Measurements from ENCODE around the gene DHX34. TPM values are rescaled to one million over a fixed set of nuclear protein-coding genes. Genes with fewer than 3 reads are reported as not detected.
A peak's percentile ranks its signal among the peaks of the same experiment; 100 is the strongest.
"Not testable (repeated sequence)": the region's sequence is repeated elsewhere in the genome, so short reads cannot be mapped to it uniquely, and the experiment has no call there.

DHX34 gene
- total RNA-seq, 1 experiment from 2014 or later: 10.4 TPM

GRCh38 chr19:47323872-47324271 is 25.2 kb upstream of the DHX34 start:
- DNase-seq (ENCODE audit: low spot score): no peak

GRCh38 chr19:47324502-47324901 is 24.6 kb upstream of the DHX34 start:
- DNase-seq (ENCODE audit: low spot score): no peak

GRCh38 chr19:47330466-47330869 is 18.6 kb upstream of the DHX34 start:
- DNase-seq (ENCODE audit: low spot score): no peak

GRCh38 chr19:47331490-47331889 is 17.6 kb upstream of the DHX34 start:
- no peak for DNase-seq (ENCODE audit: low spot score)

DNA sequence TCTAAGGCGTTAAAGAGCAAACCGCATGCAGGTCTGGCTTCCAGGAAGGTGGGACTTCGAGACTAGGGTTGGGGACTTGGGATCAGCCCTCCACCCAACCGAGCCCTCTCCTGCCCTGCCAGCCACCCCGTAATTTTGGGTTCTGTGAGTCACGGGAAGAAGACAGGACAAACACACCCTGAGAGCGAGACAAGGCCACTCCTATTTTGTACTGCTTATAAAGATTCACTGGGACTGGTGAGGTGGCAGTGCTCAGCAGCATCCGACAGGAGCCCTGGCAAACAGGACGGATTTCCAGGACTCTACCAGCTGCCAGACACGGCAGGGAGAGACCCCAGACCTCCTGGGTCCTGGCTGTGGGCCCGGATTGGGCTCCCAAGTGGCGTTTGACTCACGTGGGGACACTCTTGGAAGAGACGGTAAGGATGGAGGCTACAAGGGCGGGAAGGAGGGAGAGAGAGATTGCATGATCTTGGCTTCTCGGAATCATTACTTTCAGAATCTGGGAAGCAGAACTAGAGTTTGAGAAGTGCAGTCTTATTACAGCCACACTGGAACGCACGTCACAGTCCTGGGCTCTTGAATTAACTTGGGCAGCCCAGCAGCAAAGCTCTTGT is 17.1 kb upstream of the DHX34 start, which contains the start of gene C5AR2:
C5AR2 (plus strand) TSS at position 245 of the 617 bp plus-strand sequence. CDS start 8,625 bp downstream, outside the sequence.
- DNase-seq (ENCODE audit: low spot score): no peak

GRCh38 chr19:47336765-47337718 is 12.1 kb upstream of the DHX34 start:
- not testable (repeated sequence) for DNase-seq (ENCODE audit: low spot score)

DNA sequence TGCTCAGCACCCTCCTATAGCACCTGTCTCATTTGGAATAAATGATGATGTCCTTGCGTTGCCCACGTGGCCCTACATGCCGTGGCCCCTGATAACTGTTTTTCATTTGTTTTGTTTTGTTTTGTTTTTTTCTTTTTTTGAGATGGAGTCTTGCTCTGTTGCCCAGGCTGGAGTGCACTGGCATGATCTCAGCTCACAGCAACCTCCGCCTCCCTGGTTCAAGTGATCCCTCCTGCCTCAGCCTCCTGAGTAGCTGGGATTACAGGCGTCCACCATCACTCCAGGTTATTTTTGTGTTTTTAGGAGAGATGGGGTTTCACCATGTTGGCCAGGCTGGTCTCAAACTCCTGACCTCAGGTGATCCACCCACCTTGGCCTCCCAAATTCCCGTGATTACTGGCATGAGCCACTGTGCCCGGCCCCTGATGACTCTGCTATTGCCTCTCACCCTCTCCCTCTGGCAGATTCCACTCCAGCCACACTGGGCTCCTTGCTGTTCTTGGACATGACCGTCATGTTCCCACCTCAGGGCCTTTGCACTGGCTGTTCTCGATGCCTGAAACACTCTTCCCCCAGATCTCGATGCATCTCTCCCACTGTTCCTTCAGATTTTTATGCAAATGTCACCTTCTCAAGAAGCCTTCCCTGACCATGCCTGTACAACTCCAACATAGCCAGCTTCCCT is 9.8 kb upstream of the DHX34 start:
- DNase-seq (ENCODE audit: low spot score): no peak

DNA sequence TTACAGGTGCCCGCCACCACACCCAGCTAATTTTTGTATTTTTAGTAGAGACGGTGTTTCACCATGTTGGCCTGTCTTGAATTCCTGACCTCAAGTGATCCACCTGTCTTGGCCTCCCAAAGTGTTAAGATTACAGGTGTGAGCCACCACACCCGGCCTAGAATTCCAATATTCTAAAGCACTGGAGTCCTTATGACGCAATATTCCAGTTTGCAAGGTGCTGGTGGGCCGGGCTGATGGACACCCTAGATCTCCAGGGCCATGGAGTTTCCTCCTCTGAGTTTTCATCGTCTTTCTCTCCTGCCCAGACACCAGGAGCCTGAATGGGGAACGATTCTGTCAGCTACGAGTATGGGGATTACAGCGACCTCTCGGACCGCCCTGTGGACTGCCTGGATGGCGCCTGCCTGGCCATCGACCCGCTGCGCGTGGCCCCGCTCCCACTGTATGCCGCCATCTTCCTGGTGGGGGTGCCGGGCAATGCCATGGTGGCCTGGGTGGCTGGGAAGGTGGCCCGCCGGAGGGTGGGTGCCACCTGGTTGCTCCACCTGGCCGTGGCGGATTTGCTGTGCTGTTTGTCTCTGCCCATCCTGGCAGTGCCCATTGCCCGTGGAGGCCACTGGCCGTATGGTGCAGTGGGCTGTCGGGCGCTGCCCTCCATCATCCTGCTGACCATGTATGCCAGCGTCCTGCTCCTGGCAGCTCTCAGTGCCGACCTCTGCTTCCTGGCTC is 8.5 kb upstream of the DHX34 start:
- no peak for DNase-seq (ENCODE audit: low spot score)

GRCh38 chr19:47341734-47342133 is 7.4 kb upstream of the DHX34 start:
- no peak for DNase-seq (ENCODE audit: low spot score)

DNA sequence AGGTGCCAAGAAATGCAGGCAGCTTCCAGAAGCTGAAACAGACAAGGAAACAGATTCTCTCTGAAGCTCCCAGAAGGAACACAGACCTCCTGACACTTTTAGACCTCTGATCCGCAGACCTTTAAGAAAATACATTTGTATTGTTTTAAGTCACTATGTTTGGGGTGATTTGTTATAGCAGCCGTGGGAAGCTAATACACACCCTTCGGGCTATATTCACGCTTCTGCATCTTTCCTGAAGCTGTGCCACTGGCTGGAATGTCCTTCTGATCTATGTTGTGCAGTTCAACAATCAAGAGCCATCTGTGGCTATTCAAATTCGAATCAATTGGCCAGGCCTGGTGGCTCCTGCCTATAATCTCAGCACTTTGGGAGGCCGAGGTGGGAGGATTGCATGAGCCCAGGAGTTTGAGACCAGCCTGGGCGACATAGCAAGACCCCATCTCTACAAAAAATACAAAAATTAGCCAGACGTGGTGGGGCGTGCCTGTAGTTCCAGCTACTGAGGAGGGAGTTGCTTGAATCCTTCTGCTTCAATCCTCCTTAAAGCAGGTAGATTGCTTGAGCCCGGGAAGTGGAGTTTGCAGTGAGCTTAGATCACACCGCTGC is 5.8 kb upstream of the DHX34 start:
- no peak for DNase-seq (ENCODE audit: low spot score)

GRCh38 chr19:47344425-47344824 is 4.7 kb upstream of the DHX34 start:
- no peak for DNase-seq (ENCODE audit: low spot score)

GRCh38 chr19:47346024-47346423 is 3.1 kb upstream of the DHX34 start:
- DNase-seq (ENCODE audit: low spot score): not testable (repeated sequence)

GRCh38 chr19:47350630-47351029 is 1.5 kb downstream of the DHX34 start:
- no peak for DNase-seq (ENCODE audit: low spot score)

DNA sequence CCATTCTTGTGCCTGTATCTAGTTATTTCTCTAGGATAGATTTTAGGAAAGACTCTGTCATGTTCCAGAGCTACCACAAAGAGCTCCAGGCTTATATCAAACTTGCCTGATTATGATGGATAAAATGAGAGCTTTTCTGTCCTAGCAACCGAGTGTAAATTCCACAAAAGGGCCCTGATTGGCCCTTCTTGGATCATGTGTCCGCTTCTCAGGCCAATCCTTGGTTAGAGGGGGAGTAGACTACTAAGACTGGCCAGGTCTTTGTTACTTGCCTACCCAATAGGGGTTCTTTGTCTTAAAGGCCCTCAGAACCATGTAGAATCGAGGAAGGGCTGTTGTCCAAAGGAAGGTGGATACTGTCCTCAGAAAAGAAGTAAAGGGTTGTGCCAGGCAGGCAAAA is 2.4 kb downstream of the DHX34 start:
- DNase-seq (ENCODE audit: low spot score): peak; percentile 42

- DNase-seq (ENCODE audit: low spot score): no peak
These were observed 3.0 kb downstream of the DHX34 start for GRCh38 chr19:47352095-47352494.

DNA sequence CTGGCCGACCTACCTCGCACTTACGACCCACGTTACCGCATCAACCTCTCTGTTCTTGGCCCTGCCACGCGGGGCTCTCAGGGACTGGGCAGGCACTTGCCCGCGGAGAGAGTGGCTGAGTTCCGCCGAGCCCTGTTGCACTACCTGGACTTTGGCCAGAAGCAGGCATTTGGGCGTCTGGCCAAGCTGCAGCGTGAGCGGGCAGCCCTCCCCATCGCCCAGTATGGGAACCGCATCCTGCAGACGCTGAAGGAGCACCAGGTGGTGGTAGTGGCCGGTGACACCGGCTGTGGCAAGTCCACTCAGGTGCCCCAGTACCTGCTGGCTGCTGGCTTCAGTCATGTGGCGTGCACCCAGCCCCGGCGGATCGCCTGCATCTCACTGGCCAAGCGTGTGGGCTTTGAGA is 4.2 kb downstream of the DHX34 start:
- no peak for DNase-seq (ENCODE audit: low spot score)

DNA sequence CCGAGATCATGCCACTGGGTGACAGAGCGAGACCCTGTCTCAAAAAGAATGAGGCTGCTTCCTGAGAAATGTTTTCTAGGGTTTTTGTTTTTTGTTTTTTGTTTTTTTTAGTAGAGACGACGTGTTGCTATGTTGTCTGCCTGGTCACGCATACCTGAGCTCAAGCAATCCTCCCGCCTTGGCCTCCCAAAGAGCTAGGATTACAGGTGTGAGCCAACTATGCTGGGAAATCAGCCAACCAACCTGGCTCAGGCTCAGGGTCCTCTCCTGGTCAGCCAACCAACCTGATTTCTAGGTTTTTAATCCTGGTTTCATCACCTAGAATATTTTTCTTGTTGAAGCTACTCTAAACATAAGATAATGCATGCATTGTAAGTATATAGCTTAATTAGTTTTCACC is 7.8 kb downstream of the DHX34 start:
- no peak for DNase-seq (ENCODE audit: low spot score)

DNA sequence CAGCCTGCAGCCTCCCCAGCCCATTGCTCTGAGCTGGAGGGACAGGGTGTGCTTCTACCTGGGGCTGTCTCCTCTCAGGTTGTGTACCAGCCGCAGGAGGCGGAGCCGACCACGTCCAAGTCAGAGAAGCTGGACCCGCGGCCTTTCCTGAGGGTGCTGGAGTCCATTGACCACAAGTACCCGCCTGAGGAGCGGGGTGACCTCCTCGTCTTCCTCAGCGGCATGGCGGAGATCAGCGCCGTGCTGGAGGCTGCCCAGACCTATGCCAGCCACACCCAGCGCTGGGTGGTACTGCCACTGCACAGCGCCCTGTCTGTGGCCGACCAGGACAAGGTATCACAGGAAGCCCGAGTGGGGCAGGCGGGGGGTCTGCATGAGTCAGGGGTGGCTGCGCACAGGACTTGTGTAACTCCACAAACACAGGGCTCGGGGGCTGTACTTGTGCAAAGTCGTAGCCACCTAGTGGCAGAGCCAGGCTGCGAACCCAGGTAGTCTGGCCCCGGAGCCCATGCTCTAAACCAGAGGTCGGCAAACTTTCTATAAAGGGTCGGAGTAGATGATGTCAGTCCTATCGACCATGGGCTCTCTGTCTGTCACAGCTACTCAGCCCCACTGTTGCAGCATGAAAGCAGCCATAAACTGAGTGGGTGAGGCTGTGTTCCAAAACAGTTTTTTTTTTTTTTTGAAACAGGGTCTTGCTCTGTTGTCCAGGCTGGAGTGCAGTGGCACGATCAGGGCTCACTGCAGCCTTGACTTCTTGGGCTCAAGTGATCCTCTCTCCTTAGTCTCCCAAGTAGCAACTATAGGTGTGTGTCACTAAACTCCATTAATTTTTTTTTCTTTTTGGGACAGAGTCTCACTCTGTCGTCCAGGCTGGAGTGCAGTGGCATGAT is 8.9 kb downstream of the DHX34 start:
- DNase-seq (ENCODE audit: low spot score): no peak

DNA sequence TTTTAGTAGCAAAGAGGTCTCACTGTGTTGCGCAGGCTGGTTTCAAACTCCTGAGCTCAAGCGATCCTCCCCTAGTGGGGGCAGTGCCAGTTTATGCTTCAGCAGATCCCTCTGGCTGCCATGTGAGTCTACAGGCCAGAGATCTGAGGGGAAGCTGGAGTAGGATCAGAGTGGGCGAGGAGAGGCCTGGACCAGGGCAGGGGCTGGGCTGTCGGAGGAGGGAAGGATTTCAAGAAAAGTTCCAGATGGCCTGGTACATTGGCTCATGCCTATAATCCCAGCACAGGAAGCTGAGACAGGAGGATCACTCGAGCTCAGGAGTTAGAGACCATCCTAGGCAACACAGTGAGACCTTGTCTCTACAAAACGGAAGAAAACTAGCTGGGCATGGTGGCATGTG is 9.8 kb downstream of the DHX34 start:
- no peak for DNase-seq (ENCODE audit: low spot score)

- no peak for DNase-seq (ENCODE audit: low spot score)
These were observed 13.2 kb downstream of the DHX34 start for GRCh38 chr19:47362321-47362720.
